ENCODE results near the gene JADE1.

The JADE1 gene

GRCh38 chr4:128862608-128863311 lies 53.3 kb downstream of the JADE1 start:
- no peak for DNase-seq (ENCODE audit: low read depth)
- TF ChIP-seq, protein P1, sequence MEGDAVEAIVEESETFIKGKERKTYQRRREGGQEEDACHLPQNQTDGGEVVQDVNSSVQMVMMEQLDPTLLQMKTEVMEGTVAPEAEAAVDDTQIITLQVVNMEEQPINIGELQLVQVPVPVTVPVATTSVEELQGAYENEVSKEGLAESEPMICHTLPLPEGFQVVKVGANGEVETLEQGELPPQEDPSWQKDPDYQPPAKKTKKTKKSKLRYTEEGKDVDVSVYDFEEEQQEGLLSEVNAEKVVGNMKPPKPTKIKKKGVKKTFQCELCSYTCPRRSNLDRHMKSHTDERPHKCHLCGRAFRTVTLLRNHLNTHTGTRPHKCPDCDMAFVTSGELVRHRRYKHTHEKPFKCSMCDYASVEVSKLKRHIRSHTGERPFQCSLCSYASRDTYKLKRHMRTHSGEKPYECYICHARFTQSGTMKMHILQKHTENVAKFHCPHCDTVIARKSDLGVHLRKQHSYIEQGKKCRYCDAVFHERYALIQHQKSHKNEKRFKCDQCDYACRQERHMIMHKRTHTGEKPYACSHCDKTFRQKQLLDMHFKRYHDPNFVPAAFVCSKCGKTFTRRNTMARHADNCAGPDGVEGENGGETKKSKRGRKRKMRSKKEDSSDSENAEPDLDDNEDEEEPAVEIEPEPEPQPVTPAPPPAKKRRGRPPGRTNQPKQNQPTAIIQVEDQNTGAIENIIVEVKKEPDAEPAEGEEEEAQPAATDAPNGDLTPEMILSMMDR (conservative IDR thresholded peaks at IDR 0.05; ENCODE audit: low read length) = no peak
- no peak overlapping the region for H3K4me3 ChIP-seq (ENCODE audit: low read length)

DNA sequence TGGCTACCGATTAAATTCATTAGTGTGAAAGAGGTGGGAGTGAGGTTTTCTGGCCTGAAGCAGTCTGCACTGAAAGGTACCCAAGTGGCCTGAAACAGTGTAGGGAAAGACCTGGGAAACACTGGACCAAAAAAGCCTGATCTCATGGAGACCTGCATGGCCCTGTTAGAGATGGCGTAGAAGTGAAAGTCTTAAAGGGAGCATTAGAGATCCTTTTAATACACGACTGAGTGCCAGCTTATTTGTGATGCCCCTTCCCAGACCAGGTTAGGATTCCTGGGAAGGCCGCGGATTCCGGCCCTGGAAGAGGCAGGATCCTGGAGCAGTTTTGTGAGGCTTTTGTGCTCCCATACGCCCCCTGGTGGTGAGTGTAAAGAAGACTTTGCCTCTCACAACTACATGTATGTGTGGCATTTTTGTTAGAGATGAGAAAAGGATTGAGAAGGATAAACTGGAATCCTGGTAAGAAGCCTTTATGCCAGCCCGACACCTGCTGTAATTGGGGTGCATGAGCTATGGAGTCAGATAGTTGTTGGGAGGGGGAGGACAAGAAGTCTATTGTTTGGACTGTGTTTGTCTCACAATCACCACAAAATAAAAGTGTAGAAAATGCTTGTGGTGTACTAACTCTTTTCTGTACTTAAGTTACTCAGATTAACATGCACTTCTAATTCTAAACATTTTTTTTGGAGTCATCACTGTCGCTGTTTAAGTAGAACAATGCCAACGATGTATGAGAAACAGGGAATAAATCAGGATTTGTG lies 54.0 kb downstream of the JADE1 start:
- peak; percentile 76 for DNase-seq (ENCODE audit: low read depth)
- no peak overlapping the region for H3K4me3 ChIP-seq (ENCODE audit: low read length)
- TF ChIP-seq, protein P1 (conservative IDR thresholded peaks at IDR 0.05; ENCODE audit: low read length) = peak; percentile 89

DNA sequence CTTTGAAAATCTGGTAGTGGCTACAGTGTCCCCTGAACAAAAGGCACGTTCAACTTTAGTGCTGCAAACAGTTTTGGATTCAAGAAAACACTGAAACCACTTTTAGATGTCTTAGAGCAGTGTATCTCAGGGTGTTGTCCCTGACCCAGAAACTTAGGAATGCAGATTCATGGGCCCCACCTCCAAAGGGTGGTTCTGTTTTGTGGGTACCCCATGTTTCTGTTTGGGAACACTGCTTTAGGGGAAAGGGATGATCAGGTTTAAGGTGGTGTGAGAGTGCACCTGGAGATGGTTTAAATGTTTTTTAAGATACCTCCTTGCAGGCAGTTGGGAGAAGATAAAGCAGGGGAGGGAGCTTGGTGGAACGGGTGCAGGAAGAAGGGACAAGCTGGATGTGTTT lies 55.6 kb downstream of the JADE1 start:
- H3K4me3 ChIP-seq (ENCODE audit: low read length) = no peak overlapping the region

DNA sequence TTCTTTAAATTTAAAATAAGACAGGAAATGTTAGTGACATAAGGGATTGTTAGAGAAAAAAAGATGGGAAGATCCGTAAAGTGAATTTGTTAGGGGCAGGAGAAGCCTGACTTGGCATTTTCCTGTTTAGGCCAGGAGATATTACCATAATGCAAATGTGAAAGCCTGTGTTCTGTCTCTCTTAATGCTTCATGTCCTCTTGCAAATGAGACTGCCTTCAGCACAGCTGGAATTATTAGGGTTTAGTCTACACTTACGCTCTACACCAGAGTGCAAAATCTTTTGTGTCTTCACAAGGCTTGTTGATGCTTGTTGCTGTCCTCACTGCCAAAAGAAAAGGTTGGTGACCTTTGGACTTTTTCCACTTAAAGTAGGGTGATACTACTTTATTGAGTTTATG lies 56.8 kb downstream of the JADE1 start:
- DNase-seq (ENCODE audit: low read depth) = no peak
- TF ChIP-seq, protein P1 (conservative IDR thresholded peaks at IDR 0.05; ENCODE audit: low read length) = no peak
- no peak overlapping the region for H3K4me3 ChIP-seq (ENCODE audit: low read length)

More for the DNA sequence above, 55.6 kb downstream of the JADE1 start:
- TF ChIP-seq, protein P1 (conservative IDR thresholded peaks at IDR 0.05; ENCODE audit: low read length) = no peak
- DNase-seq (ENCODE audit: low read depth) = no peak

- no peak overlapping the region for H3K4me3 ChIP-seq (ENCODE audit: low read length)
- TF ChIP-seq, protein P1 (conservative IDR thresholded peaks at IDR 0.05; ENCODE audit: low read length) = no peak
- DNase-seq (ENCODE audit: low read depth) = no peak
These were observed 57.2 kb downstream of the JADE1 start for GRCh38 chr4:128866691-128867090.

DNA sequence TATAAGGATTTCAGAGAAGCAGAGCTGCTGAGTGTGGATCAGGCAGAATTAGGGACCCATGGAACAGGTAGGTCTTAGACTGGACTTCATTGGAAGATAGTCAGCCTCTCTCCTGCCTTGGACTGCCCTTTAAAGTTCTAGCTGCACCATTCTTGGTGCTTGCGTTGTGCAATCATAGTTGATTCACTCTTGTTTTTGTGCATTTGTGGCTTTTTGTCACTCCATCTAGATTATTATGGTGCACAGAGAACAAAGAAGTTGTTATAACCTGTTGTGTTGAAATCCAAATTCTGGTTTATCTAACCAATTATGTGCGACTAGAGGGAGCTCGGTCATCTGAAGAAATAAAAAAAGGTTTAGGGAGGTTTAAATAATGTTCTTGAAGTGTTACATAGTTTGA lies 59.3 kb downstream of the JADE1 start:
- H3K4me3 ChIP-seq (ENCODE audit: low read length) = no peak overlapping the region
- TF ChIP-seq, protein P1 (conservative IDR thresholded peaks at IDR 0.05; ENCODE audit: low read length) = no peak
- DNase-seq (ENCODE audit: low read depth) = peak; percentile 40

All from AG10803 (cell line).